ENCODE measurements around the gene PWWP2B.

The PWWP2B gene

GRCh38 chr10:132408367-132408781 is 11.4 kb downstream of the PWWP2B start:
- DNase-seq, result no peak

- DNase-seq, result no peak
Measured at GRCh38 chr10:132408823-132409666, 12.0 kb downstream of the PWWP2B start.

GRCh38 chr10:132409667-132410028 is 12.6 kb downstream of the PWWP2B start:
- no peak for DNase-seq

- DNase-seq, result no peak
Measured at GRCh38 chr10:132410056-132410778, 13.2 kb downstream of the PWWP2B start.

- DNase-seq, result no peak
Measured at GRCh38 chr10:132410779-132411532, 14.0 kb downstream of the PWWP2B start.

- DNase-seq, result no peak
Measured at GRCh38 chr10:132411561-132412253, 14.7 kb downstream of the PWWP2B start.

GRCh38 chr10:132412316-132413192 is 15.6 kb downstream of the PWWP2B start:
- no peak for DNase-seq

- no peak for DNase-seq
Measured at GRCh38 chr10:132413226-132414205, 16.5 kb downstream of the PWWP2B start.

GRCh38 chr10:132414402-132415016 is 17.5 kb downstream of the PWWP2B start:
- no peak for DNase-seq

- no peak for DNase-seq
Measured at GRCh38 chr10:132415255-132415654, 18.3 kb downstream of the PWWP2B start.

GRCh38 chr10:132415956-132416355 is 19.0 kb downstream of the PWWP2B start:
- no peak for DNase-seq

- no peak for DNase-seq
Measured at GRCh38 chr10:132416566-132417256, 19.7 kb downstream of the PWWP2B start.

GRCh38 chr10:132417257-132417910 is 20.4 kb downstream of the PWWP2B start:
- no peak for DNase-seq

GRCh38 chr10:132417957-132418441 is 21.0 kb downstream of the PWWP2B start:
- DNase-seq, result no peak

- DNase-seq, result no peak
Measured at GRCh38 chr10:132418527-132419416, 21.8 kb downstream of the PWWP2B start.

GRCh38 chr10:132419538-132420468 is 22.8 kb downstream of the PWWP2B start:
- DNase-seq, result no peak

Data from stimulated activated CD8-positive, alpha-beta memory T cell treated with anti-CD3 and anti-CD28 coated beads, Interleukin-4, amount 100 ng/mL, for 48 hours (primary cell).